IPS-20b (cell line): ENCODE data around the gene ITGB6.

ENCODE experiments used
- H3K27ac ChIP-seq: one replicate; pipeline ENCODE4 v1.5.1; 2013; ENCODE audit warnings: low read length
- H3K27me3 ChIP-seq: 2 replicates; pipeline ENCODE4 v1.6.1; 2013; ENCODE audit warnings: mild to moderate bottlenecking, low read length, inconsistent platforms; ENCODE audit not compliant: insufficient read depth
- H3K36me3 ChIP-seq: 2 replicates; pipeline ENCODE4 v1.6.1; 2013; ENCODE audit warnings: low read depth, mild to moderate bottlenecking, inconsistent platforms, low read length, moderate library complexity; ENCODE audit not compliant: insufficient read depth
- H3K4me1 ChIP-seq: 2 replicates; pipeline ENCODE4 v1.6.1; 2013; ENCODE audit warnings: mild to moderate bottlenecking, control low read depth, inconsistent platforms, low read length, moderate library complexity; ENCODE audit not compliant: insufficient read depth
- H3K4me3 ChIP-seq: 2 replicates; pipeline ENCODE4 v1.5.1; 2013; ENCODE audit warnings: mild to moderate bottlenecking, low read length, inconsistent platforms
- H3K9ac ChIP-seq: 2 replicates; pipeline ENCODE4 v1.6.1; 2013; ENCODE audit warnings: low read depth, mild to moderate bottlenecking, inconsistent platforms, low read length, moderate library complexity
- H3K9me3 ChIP-seq: 2 replicates; pipeline ENCODE4 v1.6.1; 2013; ENCODE audit warnings: mild to moderate bottlenecking, low read depth, low read length, inconsistent platforms; ENCODE audit not compliant: insufficient read depth

The ITGB6 gene

DNA sequence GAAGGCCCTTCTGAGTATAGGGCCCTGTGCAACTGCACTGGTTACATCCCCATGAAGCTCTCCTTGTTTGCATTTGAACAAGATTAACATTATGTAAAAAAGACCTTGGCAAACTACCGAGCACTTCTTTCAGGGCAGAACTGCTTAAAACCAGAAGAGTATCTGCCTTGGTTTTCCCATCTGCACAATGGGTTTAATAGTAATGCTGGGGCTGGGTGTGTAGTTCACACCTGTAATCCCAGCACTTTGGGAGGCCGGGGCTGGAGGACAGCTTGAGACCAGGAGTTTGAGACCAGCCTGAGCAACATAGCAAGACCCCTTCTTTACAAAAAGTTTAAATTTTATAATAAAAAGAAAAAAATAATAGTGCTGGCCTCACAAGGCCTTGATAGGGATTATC is 146.1 kb downstream of the ITGB6 start:
- no peak overlapping the region for H3K27ac ChIP-seq
- no peaks in the 10 kb centered on the region for H3K36me3 ChIP-seq
- H3K9me3 ChIP-seq: no peaks in the 10 kb centered on the region
- H3K4me1 ChIP-seq: peaks cover 13% of the 10 kb centered on the region
- no peak overlapping the region for H3K9ac ChIP-seq
- H3K27me3 ChIP-seq: 0 out of 2 replicates have a peak, but pooled peaks cover 3% of the 10 kb centered on the region
- H3K4me3 ChIP-seq: no peak overlapping the region

DNA sequence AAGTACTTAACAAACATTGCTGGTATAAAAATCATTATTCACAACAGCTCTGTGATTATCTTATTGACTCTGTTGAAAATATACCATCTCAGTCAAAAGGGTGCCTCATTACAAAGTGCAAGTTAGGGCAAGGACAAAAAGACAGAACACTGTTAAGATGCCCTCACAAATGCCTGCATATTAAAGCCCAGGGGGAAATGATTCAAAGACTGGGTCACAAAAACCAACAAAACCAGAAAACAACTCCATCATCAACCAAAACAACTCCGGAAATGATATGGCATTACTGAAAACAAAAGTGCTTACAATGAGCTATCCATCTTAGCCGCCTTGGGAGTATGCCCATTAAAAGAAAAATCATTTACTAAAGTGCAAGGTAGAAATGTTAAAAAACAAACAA is 147.5 kb downstream of the ITGB6 start:
- Histone ChIP-seq H3K4me1 (peaks cover 13% of the 10 kb centered on the region), H3K27me3 (0 out of 2 replicates have a peak, but pooled peaks cover 1% of the 10 kb centered on the region), H3K9me3 (no peaks in the 10 kb centered on the region), H3K4me3 (no peak overlapping the region), H3K27ac (no peak overlapping the region), H3K36me3 (no peaks in the 10 kb centered on the region), H3K9ac (no peak overlapping the region)

DNA sequence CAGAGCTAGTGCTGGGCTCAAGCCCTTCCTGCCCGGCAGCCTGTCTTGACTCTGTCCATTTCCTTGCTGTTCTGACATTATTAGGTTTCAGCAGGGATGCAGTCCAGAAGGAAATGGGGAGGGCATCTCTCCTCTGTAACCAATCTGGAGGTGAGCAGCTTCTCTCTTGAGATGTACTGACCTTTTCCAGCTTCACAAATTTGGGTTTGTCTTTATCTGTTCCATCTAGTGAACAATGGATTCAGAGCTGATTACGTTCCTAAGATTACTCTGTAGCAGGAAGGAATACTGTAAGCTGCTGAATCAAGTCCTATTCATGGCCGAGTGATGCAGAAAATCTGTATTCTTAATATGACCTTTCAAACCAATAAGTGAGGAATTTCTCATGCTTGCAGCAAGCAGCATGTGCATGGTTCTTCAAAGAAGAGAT is 148.7 kb downstream of the ITGB6 start:
- Histone ChIP-seq H3K27ac (no peak overlapping the region), H3K4me1 (peaks cover 13% of the 10 kb centered on the region), H3K4me3 (no peak overlapping the region), H3K27me3 (no peaks in the 10 kb centered on the region), H3K9ac (no peak overlapping the region), H3K36me3 (no peaks in the 10 kb centered on the region), H3K9me3 (no peaks in the 10 kb centered on the region)

DNA sequence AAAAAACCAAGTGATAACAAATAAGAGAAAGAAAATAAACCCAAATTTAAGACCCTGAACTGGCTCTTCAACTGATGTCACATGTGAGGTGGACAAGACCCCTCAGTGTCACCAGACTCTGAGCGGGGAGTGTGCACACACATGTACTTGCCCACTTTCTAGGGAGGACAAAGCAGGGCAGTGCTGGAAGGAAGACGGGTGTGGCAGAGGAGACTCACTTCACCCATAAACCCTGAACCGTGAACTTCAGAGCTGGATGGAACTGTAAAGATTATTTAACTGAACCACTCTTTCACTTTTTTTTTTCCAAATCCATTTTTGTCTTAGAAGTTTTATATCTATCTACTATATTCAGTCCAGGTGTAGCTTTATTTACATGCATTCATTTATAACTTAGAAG is 149.9 kb downstream of the ITGB6 start:
- no peak overlapping the region for H3K4me3 ChIP-seq
- no peaks in the 10 kb centered on the region for H3K9me3 ChIP-seq
- H3K27me3 ChIP-seq: no peaks in the 10 kb centered on the region
- H3K9ac ChIP-seq: no peak overlapping the region
- H3K36me3 ChIP-seq: no peaks in the 10 kb centered on the region
- no peak overlapping the region for H3K27ac ChIP-seq
- peaks cover 10% of the 10 kb centered on the region for H3K4me1 ChIP-seq
